MM.1S (cell line): Measurements from ENCODE around the gene PLEKHG4.

ENCODE experiments used
- DNase-seq: peaks from one replicate; pipeline ENCODE4 v3.0.0-alpha.2; 2015
- H2AFZ ChIP-seq: fragments of 300-600 bp; sonication (generic); 2 replicates; pipeline ENCODE4 v1.6.0; 2016; ENCODE audit warnings: antibody characterized with exemption, low read length
- H3F3A ChIP-seq: fragments of 300-600 bp; sonication (generic); 2 replicates; pipeline ENCODE4 v1.6.1; 2016; ENCODE audit warnings: mild to moderate bottlenecking, antibody characterized with exemption, low read length, moderate library complexity, mixed read lengths; ENCODE audit not compliant: insufficient read depth
- H3K27ac ChIP-seq: fragments of 300-600 bp; sonication (generic); 2 replicates; pipeline ENCODE4 v1.5.1; 2016; ENCODE audit warnings: mild to moderate bottlenecking, low read length
- H3K27me3 ChIP-seq: fragments of 300-600 bp; sonication (generic); replicated peaks from 2 replicates; pipeline ENCODE4 v1.6.0; 2016; ENCODE audit warnings: low read length; ENCODE audit not compliant: insufficient read depth
- H3K36me3 ChIP-seq: fragments of 300-600 bp; sonication (generic); replicated peaks from 2 replicates; pipeline ENCODE4 v1.6.1; 2016; ENCODE audit warnings: mild to moderate bottlenecking, low read length, mixed read lengths; ENCODE audit not compliant: insufficient read depth
- H3K4me1 ChIP-seq: fragments of 300-600 bp; sonication (generic); 2 replicates; pipeline ENCODE4 v1.6.1; 2016; ENCODE audit warnings: low read length, mixed read lengths
- H3K4me2 ChIP-seq: fragments of 300-600 bp; sonication (generic); 2 replicates; pipeline ENCODE4 v1.6.0; 2016; ENCODE audit warnings: low read depth, low read length
- H3K4me3 ChIP-seq: fragments of 300-600 bp; sonication (generic); 2 replicates; pipeline ENCODE4 v1.5.1; 2016; ENCODE audit warnings: low read length, mixed read lengths
- H3K79me2 ChIP-seq: fragments of 300-600 bp; sonication (generic); 2 replicates; pipeline ENCODE4 v1.6.1; 2016; ENCODE audit warnings: mixed run types, low read length, mixed read lengths
- H3K9ac ChIP-seq: fragments of 300-600 bp; sonication (generic); 2 replicates; pipeline ENCODE4 v1.6.1; 2016; ENCODE audit warnings: low read length, mixed read lengths
- H3K9me2 ChIP-seq: fragments of 300-600 bp; sonication (generic); replicated peaks from 2 replicates; pipeline ENCODE4 v1.6.1; 2016; ENCODE audit warnings: mild to moderate bottlenecking, low read length, mixed read lengths; ENCODE audit not compliant: insufficient read depth
- H3K9me3 ChIP-seq: fragments of 300-600 bp; sonication (generic); replicated peaks from 2 replicates; pipeline ENCODE4 v1.6.1; 2016; ENCODE audit warnings: mild to moderate bottlenecking, low read length, mixed read lengths; ENCODE audit not compliant: insufficient read depth
- H4K20me1 ChIP-seq: fragments of 300-600 bp; sonication (generic); 2 replicates; pipeline ENCODE4 v1.6.1; 2016; ENCODE audit warnings: mild to moderate bottlenecking, low read length, moderate library complexity, mixed read lengths; ENCODE audit not compliant: insufficient read depth
- EZH2 ChIP-seq: fragments of 300-600 bp; sonication (generic); optimal IDR thresholded peaks from 2 replicates; pipeline ENCODE3; 2017; ENCODE audit warnings: low read depth, mild to moderate bottlenecking, antibody characterized with exemption, low read length, mixed read lengths
- EZH2phosphoT487 ChIP-seq: fragments of 300-600 bp; sonication (generic); IDR thresholded peaks from 2 replicates; pipeline ENCODE4 v1.6.1; 2018; ENCODE audit warnings: antibody characterized with exemption, low read length
- TF ChIP-seq, protein P1 (sequence below): fragments of 300-600 bp; sonication (generic); IDR thresholded peaks from 2 replicates; pipeline ENCODE4 v1.5.1; 2016; ENCODE audit warnings: antibody characterized with exemption, low read length, mixed read lengths

PLEKHG4 gene

DNA sequence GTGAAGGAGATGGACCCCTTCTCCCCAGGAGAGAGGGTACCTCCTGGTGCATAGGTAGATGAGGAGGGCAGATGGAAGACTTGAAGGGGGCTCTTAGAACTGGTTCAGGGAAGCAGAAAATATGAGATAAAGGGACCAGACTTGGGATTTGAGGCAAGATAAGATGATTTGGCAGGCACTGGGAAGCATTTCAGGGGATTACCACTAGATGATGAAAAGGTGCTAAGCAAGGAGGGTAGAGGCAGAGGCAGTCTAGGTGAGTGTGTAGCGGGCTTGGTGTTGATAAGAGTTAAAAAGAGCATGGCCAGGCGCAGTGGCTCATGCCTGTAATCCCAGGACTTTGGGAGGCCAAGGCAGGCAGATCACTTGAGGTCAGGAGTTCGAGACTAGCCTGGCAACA lies 16.1 kb upstream of the PLEKHG4 start:
- Histone ChIP-seq H3K27ac (no peak overlapping the region), H4K20me1 (no peaks in the 10 kb centered on the region), H3K27me3 (no peaks in the 10 kb centered on the region), H3K4me3 (no peak overlapping the region), H2AFZ (no peak overlapping the region), H3F3A (no peaks in the 10 kb centered on the region), H3K4me1 (peaks cover 6% of the 10 kb centered on the region; the same call in 1 of the 2 replicates), H3K9me3 (no peaks in the 10 kb centered on the region), H3K9me2 (no peaks in the 10 kb centered on the region), H3K9ac (no peak overlapping the region), H3K79me2 (no peaks in the 10 kb centered on the region), H3K36me3 (no peaks in the 10 kb centered on the region), H3K4me2 (no peak overlapping the region)
- TF ChIP-seq EZH2 (no peak), EZH2phosphoT487 (no peak)
- TF ChIP-seq, protein P1, sequence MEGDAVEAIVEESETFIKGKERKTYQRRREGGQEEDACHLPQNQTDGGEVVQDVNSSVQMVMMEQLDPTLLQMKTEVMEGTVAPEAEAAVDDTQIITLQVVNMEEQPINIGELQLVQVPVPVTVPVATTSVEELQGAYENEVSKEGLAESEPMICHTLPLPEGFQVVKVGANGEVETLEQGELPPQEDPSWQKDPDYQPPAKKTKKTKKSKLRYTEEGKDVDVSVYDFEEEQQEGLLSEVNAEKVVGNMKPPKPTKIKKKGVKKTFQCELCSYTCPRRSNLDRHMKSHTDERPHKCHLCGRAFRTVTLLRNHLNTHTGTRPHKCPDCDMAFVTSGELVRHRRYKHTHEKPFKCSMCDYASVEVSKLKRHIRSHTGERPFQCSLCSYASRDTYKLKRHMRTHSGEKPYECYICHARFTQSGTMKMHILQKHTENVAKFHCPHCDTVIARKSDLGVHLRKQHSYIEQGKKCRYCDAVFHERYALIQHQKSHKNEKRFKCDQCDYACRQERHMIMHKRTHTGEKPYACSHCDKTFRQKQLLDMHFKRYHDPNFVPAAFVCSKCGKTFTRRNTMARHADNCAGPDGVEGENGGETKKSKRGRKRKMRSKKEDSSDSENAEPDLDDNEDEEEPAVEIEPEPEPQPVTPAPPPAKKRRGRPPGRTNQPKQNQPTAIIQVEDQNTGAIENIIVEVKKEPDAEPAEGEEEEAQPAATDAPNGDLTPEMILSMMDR: no peak
- no peak for DNase-seq

DNA sequence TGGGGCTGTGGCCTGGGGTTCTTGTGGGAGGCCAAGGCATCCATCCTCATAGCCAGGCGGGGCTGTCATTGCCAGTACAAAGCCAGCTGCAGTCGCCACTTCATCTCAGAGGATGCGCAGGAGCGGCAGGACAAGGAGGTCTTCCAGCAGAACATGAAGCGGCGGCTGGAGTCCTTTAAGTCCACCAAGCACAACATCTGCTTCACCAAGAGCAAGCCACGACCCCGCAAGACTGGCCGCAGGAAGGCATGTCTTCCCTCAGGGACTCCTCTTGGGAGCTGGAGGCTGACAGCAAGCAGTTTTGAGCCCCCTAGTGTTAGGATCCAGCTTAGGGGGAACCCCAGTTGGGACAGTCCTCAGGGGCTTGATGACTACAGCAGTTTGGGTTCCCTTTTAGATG lies 15.1 kb upstream of the PLEKHG4 start:
- Histone ChIP-seq H2AFZ (no peak overlapping the region), H3K4me1 (peaks cover 6% of the 10 kb centered on the region; the same call in 1 of the 2 replicates), H4K20me1 (no peaks in the 10 kb centered on the region), H3K9me3 (no peaks in the 10 kb centered on the region), H3K27me3 (no peaks in the 10 kb centered on the region), H3K9me2 (no peaks in the 10 kb centered on the region), H3K9ac (no peak overlapping the region), H3K27ac (no peak overlapping the region), H3F3A (no peaks in the 10 kb centered on the region), H3K79me2 (no peaks in the 10 kb centered on the region), H3K4me2 (no peak overlapping the region), H3K36me3 (no peaks in the 10 kb centered on the region), H3K4me3 (no peak overlapping the region)
- no peak for DNase-seq
- TF ChIP-seq EZH2phosphoT487 (no peak), EZH2 (no peak)
- TF ChIP-seq, protein P1: no peak

DNA sequence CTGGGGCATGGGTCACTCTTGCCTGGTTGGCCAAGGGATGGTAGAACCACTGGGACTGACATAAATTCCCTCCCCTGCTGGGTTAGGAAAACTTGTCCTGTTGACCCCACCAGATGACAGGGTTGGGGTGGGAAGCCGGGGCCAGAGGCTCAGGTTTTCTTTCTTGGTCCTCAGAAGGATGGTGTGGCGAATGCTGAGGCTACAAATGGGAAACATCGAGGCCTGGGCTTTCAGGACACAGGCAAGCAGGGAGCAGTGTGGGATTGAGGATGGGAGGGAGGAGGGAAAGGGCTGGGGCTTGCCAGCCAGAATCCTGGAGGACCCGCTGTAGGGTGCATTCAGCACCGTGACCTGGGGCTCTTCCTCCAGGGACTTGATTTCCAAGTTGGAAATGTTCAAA lies 14.5 kb upstream of the PLEKHG4 start:
- no peak overlapping the region for H3K9ac ChIP-seq
- H3K4me2 ChIP-seq: no peak overlapping the region
- no peaks in the 10 kb centered on the region for H3K36me3 ChIP-seq
- TF ChIP-seq, protein P1: no peak
- TF ChIP-seq EZH2: no peak
- TF ChIP-seq EZH2phosphoT487: no peak
- H3K79me2 ChIP-seq: no peaks in the 10 kb centered on the region
- H3F3A ChIP-seq: no peaks in the 10 kb centered on the region
- H3K27me3 ChIP-seq: no peaks in the 10 kb centered on the region
- no peaks in the 10 kb centered on the region for H3K9me3 ChIP-seq
- DNase-seq: no peak
- H2AFZ ChIP-seq: no peak overlapping the region
- H3K4me3 ChIP-seq: no peak overlapping the region
- no peaks in the 10 kb centered on the region for H4K20me1 ChIP-seq
- peaks cover 6% of the 10 kb centered on the region; the same call in 1 of the 2 replicates for H3K4me1 ChIP-seq
- no peaks in the 10 kb centered on the region for H3K9me2 ChIP-seq
- no peak overlapping the region for H3K27ac ChIP-seq
